Right lobe of liver (tissue), 6 donors: ENCODE results near the gene PPFIA3. TPM values are rescaled to one million over a fixed set of nuclear protein-coding genes. Genes with fewer than 3 reads are reported as not detected.
"Not testable (repeated sequence)": the region's sequence is repeated elsewhere in the genome, so short reads cannot be mapped to it uniquely, and the experiment has no call there.

ENCODE experiments used
- ATAC-seq, 4 donors: fragments of 200-7000 bp; cut with Tn5 transposase; one replicate each; pipeline ENCODE4 v1.9.1; 2020; ENCODE audit warnings: mild to moderate bottlenecking in 4 of 4, moderate library complexity in 4 of 4
- DNase-seq, 3 donors: peaks; one replicate each; pipeline ENCODE4 v3.0.0-alpha.2; 2020
- H3K27ac ChIP-seq, 3 donors: fragments of 200-600 bp; one replicate each; pipeline ENCODE4 v1.8.0; 2022
- H3K27me3 ChIP-seq, 2 donors: fragments of 200-600 bp; one replicate each; pipeline ENCODE4 v1.8.0; 2022
- H3K36me3 ChIP-seq, 4 donors: fragments of 200-600 bp; sonication (generic) in 1 of 4; one replicate each; pipeline versions ENCODE4 v1.5.1 to v1.8.0; 2017 to 2022; ENCODE audit warnings: control low read depth in 1 of 4
- H3K4me1 ChIP-seq, 4 donors: fragments of 200-600 bp; sonication (generic) in 1 of 4; one replicate each; pipeline versions ENCODE4 v1.5.1 to v1.8.0; 2017 to 2022; ENCODE audit warnings: control low read depth in 1 of 4
- H3K4me3 ChIP-seq, 3 donors: fragments of 200-600 bp; one replicate each; pipeline ENCODE4 v1.8.0; 2022
- H3K9me3 ChIP-seq, 4 donors: fragments of 200-600 bp; sonication (generic) in 1 of 4; one replicate each; pipeline versions ENCODE4 v1.5.1 to v1.8.0; 2017 to 2022; ENCODE audit warnings: control low read depth in 1 of 4
- CTCF ChIP-seq, 4 donors: fragments of 200-600 bp in 3 of 4; fragments of 450-650 bp in 1 of 4; IDR thresholded peaks; one replicate each; pipeline versions ENCODE4 v1.5.1 to v1.8.0; 2016 to 2022; ENCODE audit warnings: antibody characterized with exemption in 4 of 4, mild to moderate bottlenecking in 2 of 4
- POLR2A ChIP-seq: fragments of 450-650 bp; IDR thresholded peaks from one replicate; pipeline ENCODE4 v1.6.1; 2017; ENCODE audit warnings: antibody characterized with exemption, mild to moderate bottlenecking
- WGBS: methylation state at CpG from one replicate; pipeline ENCODE4 v1.1.6; 2018; ENCODE audit warnings: low coverage, low lambda C conversion rate; ENCODE audit not compliant: insufficient coverage; ENCODE audit errors: missing lambda C conversion rate; 5-methylcytosine and 5-hydroxymethylcytosine counted together
- intact Hi-C, 2 donors: fragments of 100-400 bp; cut with DNase I; formaldehyde crosslinking; loops; one replicate each; pipeline versions ENCODE4 v1.11.2 to v1.14.1; 2022
- total RNA-seq, 6 experiments: library from RNA; depleted of rRNA in 2 of 6; stranded (reverse); fragments of >200 nt in 2 of 6; fragmentation: NEBNext Ultra II Directional in 3 of 6; extraction: Animal tissue kit (Norgen Biotek cat#: 25700) in 3 of 6; gene quantifications; one replicate each; pipeline versions ENCODE4 v1.1.0 to v1.2.4, GENCODE V29; 2016 to 2023
- donor health status: DM: no; HTN: yes; CAD: no.
- donor health status: DM: no; HTN: no; CAD: no.
- donor health status: DM: no; HTN: no; CAD: no.
- donor health status: DM: no; HTN: yes; CAD: no.
- donor health status: DM: no; HTN: yes; CAD: no.

PPFIA3 gene
- total RNA-seq, 6 experiments from 2014 or later: 1.8 to 6.6 (median 3.1) TPM

DNA sequence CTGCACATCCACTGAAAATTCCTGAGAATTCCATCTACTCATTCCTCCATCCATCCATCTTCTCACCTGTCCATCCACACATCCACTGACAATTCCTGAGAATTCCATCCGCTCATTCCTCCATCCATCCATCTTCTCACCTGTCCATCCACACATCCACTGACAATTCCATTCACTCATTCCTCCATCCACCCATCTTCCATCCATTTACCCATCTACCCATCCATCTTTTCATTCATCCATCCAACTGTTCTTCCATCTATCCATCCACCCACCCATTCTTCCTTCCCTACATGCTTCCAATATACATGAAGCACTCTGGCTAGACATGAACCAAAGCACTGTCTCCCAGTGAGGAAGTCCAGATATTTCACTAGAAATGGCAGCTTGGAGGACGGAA lies 53.9 kb downstream of the PPFIA3 start:
- Histone ChIP-seq H3K9me3 (no peaks in the 10 kb centered on the region), H3K27me3 (no peaks in the 10 kb centered on the region), H3K4me1 (peaks cover 0 to 8% (median 0%) of the 10 kb centered on the region in 4 donors), H3K27ac (no peak overlapping the region), H3K4me3 (no peak overlapping the region), H3K36me3 (no peaks in the 10 kb centered on the region)
- TF ChIP-seq POLR2A (no peak), CTCF (IDR thresholded peaks at IDR 0.05) (no peak)
- intact Hi-C loops: no loop called here
- WGBS: 92% methylated on average over 2 of the region's 2 CpGs
- no peak for DNase-seq
- ATAC-seq: no peak

DNA sequence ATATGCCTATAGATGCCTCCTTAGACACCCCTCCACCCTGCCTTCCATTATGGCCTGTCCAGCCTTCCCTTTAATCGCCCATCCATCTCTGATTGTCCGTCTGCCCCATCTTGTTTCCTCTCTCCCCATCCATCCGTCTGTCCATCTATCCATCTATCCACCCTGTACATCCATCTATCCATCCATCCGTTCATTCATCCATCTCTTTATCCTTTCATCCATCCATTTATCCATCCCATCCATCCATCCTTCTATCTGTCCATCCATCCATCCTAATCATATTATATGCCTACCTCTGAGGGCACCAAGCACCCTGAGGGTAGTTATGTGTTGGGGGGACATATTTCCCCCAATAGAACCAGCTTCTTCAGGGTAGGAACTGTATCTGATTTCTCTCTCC lies 61.3 kb downstream of the PPFIA3 start:
- no peak for ATAC-seq
- Histone ChIP-seq H3K36me3 (no peaks in the 10 kb centered on the region), H3K4me1 (no peaks in the 10 kb centered on the region), H3K27ac (no peak overlapping the region), H3K9me3 (no peaks in the 10 kb centered on the region), H3K4me3 (no peak overlapping the region), H3K27me3 (no peaks in the 10 kb centered on the region)
- intact Hi-C loops: no loop called here
- DNase-seq: no peak
- 82% methylated on average over 4 of the region's 4 CpGs for WGBS
- TF ChIP-seq POLR2A (no peak), CTCF (IDR thresholded peaks at IDR 0.05) (no peak)

GRCh38 chr19:49182010-49182847 lies 62.9 kb downstream of the PPFIA3 start:
- intact Hi-C loops, ATAC-seq, H3K4me1 ChIP-seq, H3K9me3 ChIP-seq, H3K36me3 ChIP-seq, H3K4me3 ChIP-seq, H3K27me3 ChIP-seq, DNase-seq, H3K27ac ChIP-seq: not testable (repeated sequence)
- WGBS: 79% methylated on average over 5 of the region's 20 CpGs

DNA sequence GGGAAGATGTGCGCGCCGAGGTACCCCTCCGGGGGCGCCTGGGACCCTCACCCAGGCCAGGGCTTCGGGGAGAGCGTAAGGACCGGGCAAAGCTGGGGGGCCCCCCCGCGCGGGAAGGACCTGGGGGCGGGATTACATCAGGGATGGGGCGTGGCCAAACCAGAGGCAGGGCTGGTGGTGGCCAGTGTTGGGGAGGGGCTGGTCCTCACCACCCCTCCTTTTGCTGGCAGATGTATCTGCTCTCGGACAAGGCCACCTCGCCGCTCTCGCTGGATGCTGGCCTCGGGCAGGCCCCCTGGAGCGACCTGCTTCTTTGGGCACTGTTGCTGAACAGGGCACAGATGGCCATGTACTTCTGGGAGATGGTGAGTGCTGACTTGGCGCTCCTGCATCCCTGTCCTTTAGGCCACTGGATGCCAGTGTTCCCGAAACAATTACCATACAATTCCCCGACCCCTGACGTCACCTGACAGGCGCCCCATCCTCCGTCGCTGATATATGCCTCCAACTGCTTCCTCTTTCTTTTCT lies 63.6 kb downstream of the PPFIA3 start:
- H3K36me3 ChIP-seq: no peaks in the 10 kb centered on the region
- H3K4me3 ChIP-seq: no peak overlapping the region
- intact Hi-C loops: no loop called here
- ATAC-seq (peak in 1 of 4 donors; percentile 40), DNase-seq (no peak)
- no peaks in the 10 kb centered on the region for H3K9me3 ChIP-seq
- no peak overlapping the region for H3K27ac ChIP-seq
- no peaks in the 10 kb centered on the region for H3K27me3 ChIP-seq
- TF ChIP-seq CTCF (IDR thresholded peaks at IDR 0.05) (no peak), POLR2A (no peak)
- no peaks in the 10 kb centered on the region for H3K4me1 ChIP-seq
- no CpG with 5 or more reads among the region's 26 CpGs for WGBS

DNA sequence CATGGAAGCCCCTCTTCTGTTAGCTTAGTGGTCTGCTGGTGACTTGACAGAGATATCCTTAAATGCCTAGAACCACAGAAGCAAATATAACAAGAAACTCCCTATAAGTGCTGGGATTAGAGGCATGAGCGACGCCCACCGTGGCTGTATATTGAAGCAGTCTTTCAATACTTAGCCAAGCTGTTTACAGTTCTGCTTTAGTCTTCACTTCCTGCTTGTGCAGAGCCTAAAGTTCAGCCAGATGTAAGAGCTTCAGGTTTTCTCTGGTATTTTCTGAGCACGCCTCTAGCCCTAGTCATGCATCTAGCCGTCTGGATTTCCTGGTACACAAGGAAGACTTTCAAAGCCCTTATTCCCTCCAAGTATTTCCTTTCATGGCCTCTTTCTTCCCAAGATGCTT lies 66.8 kb downstream of the PPFIA3 start:
- DNase-seq (no peak), ATAC-seq (peak in 2 of 4 donors; percentile 11 to 17)
- Histone ChIP-seq H3K27me3 (no peaks in the 10 kb centered on the region), H3K36me3 (no peaks in the 10 kb centered on the region), H3K4me1 (no peaks in the 10 kb centered on the region), H3K9me3 (no peaks in the 10 kb centered on the region), H3K4me3 (no peak overlapping the region), H3K27ac (no peak overlapping the region)
- intact Hi-C loops: no loop called here
- no peak for TF ChIP-seq POLR2A
- TF ChIP-seq CTCF (IDR thresholded peaks at IDR 0.05): no peak
- 67% methylated on average over 5 of the region's 5 CpGs for WGBS
